Spleen (tissue), 11 donors: Measurements from ENCODE around the gene PEAK3. TPM values are rescaled to one million over a fixed set of nuclear protein-coding genes. Genes with fewer than 3 reads are reported as not detected.
A peak's percentile ranks its signal among the peaks of the same experiment; 100 is the strongest.

Source experiments
- DNase-seq: peaks from one replicate; pipeline ENCODE4 v3.0.0-alpha.2; 2020
- H3K27ac ChIP-seq, 8 donors: fragments of 200-600 bp; sonication (generic) in 7 of 8; 1 replicate in 4 of 8; 2 replicates in 4 of 8; pipeline versions ENCODE4 v1.5.0 to v1.8.0; 2016 to 2021; ENCODE audit warnings: inconsistent platforms in 4 of 8, mild to moderate bottlenecking in 4 of 8, moderate library complexity in 1 of 8
- H3K27me3 ChIP-seq, 7 donors: fragments of 200-600 bp; sonication (generic) in 6 of 7; replicated peaks in 1 of 7; 1 replicate in 4 of 7; 2 replicates in 3 of 7; pipeline versions ENCODE4 v1.5.0 to v1.8.0; 2016 to 2021; ENCODE audit warnings: inconsistent platforms in 3 of 7, mild to moderate bottlenecking in 1 of 7
- H3K36me3 ChIP-seq, 6 donors: fragments of 200-600 bp; sonication (generic) in 5 of 6; 1 replicate in 4 of 6; 2 replicates in 2 of 6; pipeline versions ENCODE4 v1.5.0 to v1.8.0; 2016 to 2021; ENCODE audit warnings: inconsistent platforms in 2 of 6
- H3K4me1 ChIP-seq, 6 donors: fragments of 200-600 bp; sonication (generic) in 5 of 6; 1 replicate in 3 of 6; 2 replicates in 3 of 6; pipeline versions ENCODE4 v1.5.0 to v1.8.0; 2016 to 2021; ENCODE audit warnings: inconsistent platforms in 3 of 6
- H3K4me3 ChIP-seq, 8 donors: fragments of 200-600 bp; sonication (generic) in 7 of 8; 1 replicate in 4 of 8; 2 replicates in 4 of 8; pipeline versions ENCODE4 v1.5.0 to v1.8.0; 2016 to 2021; ENCODE audit warnings: inconsistent platforms in 4 of 8, mild to moderate bottlenecking in 4 of 8, moderate library complexity in 2 of 8
- H3K9me3 ChIP-seq, 8 donors: fragments of 200-600 bp; sonication (generic) in 7 of 8; 1 replicate in 4 of 8; 2 replicates in 4 of 8; pipeline versions ENCODE4 v1.5.0 to v1.8.0; 2016 to 2021; ENCODE audit warnings: inconsistent platforms in 4 of 8
- CTCF ChIP-seq, 11 experiments: fragments of 200-600 bp in 7 of 11; fragments of 450-650 bp in 4 of 11; sonication (generic) in 4 of 11; IDR thresholded peaks in 8 of 11; conservative IDR thresholded peaks in 3 of 11; 1 replicate in 7 of 11; 2 replicates in 4 of 11; pipeline versions ENCODE4 v1.4.0 to v1.8.0; 2016 to 2021; ENCODE audit warnings: antibody characterized with exemption in 11 of 11, inconsistent platforms in 4 of 11, mild to moderate bottlenecking in 1 of 11
- POLR2A ChIP-seq, 3 donors: fragments of 450-650 bp; IDR thresholded peaks; one replicate each; pipeline ENCODE4 v1.5.1; 2017; ENCODE audit warnings: antibody characterized with exemption in 3 of 3, mild to moderate bottlenecking in 1 of 3
- POLR2AphosphoS5 ChIP-seq, 3 donors: sonication (generic); formaldehyde crosslinking; IDR thresholded peaks; one replicate each; pipeline ENCODE4 v1.5.1; 2017; ENCODE audit warnings: antibody characterized with exemption in 3 of 3
- WGBS, 5 donors: extraction: QIAGEN DNeasy Blood & Tissue Kit in 3 of 5; methylation state at CpG; one replicate each; pipeline versions ENCODE4 v1.1.5 to v1.1.7; 2013 to 2018; 5-methylcytosine and 5-hydroxymethylcytosine counted together
- intact Hi-C: fragments of 100-400 bp; cut with DNase I; formaldehyde crosslinking; loops from one replicate; pipeline ENCODE4 v1.15.0; 2023; ENCODE audit warnings: low total_unique reads
- polyA plus RNA-seq, 3 donors: library from polyadenylated mRNA; stranded (reverse); fragments of 200-250 nt; gene quantifications; one replicate each; pipeline ENCODE4 v1.2.1, GENCODE V29; 2013
- total RNA-seq, 7 donors: library from RNA; depleted of rRNA in 3 of 7; stranded (reverse); fragments of >200 nt in 3 of 7; fragmentation: NEBNext Ultra II Directional in 4 of 7; extraction: Animal tissue kit (Norgen Biotek cat#: 25700) in 4 of 7; gene quantifications; one replicate each; pipeline versions ENCODE4 v1.1.0 to v1.2.1, GENCODE V29; 2016 to 2021
- donor health status: healthy with polysubstance abuse.
- donor health status: DM: no; HTN: no; CAD: no; lungs with moderate emphysema.
- donor health status: DM: no; HTN: no; CAD: no.
- donor health status: Bipolar disorder and iron deficiency.
- donor health status: healthy.
- donor health status: DM: no; HTN: no; CAD: no.
- donor health status: DM: yes; HTN: yes; CAD: no.

Gene PEAK3
- total and polyA plus RNA-seq, 10 donors, result 0.30 to 17.4 (median 6.4) TPM

GRCh38 chr19:2273356-2274184 lies 8.4 kb downstream of the PEAK3 start:
- peak; percentile 96 for DNase-seq
- Histone ChIP-seq H3K36me3 (peaks cover 0 to 69% (median 40%) of the 10 kb centered on the region in 6 donors), H3K27ac (peak overlapping the region; percentile 72 to 100 (median 98)), H3K27me3 (no peaks in the 10 kb centered on the region), H3K4me3 (peak overlapping the region; percentile 6 to 100 (median 68)), H3K4me1 (peaks cover 43 to 82% (median 68%) of the 10 kb centered on the region in 6 donors), H3K9me3 (no peaks in the 10 kb centered on the region)
- intact Hi-C loops, result loop anchor here (5.0 kb wide), 1 partner anchor 116 kb away; no protein-coding TSS in a partner anchor
- WGBS, 5 donors, result 7 to 10% (median 8%) methylated on average over 37 to 45 of the region's 45 CpGs
- TF ChIP-seq POLR2AphosphoS5 (IDR thresholded peaks at IDR 0.05) (peak; percentile 91 to 96 (median 93)), CTCF (IDR thresholded peaks at IDR 0.05 in 8 of 11, conservative IDR thresholded peaks at IDR 0.05 in 3 of 11) (peak; percentile 86 to 100 (median 98)), POLR2A (IDR thresholded peaks at IDR 0.05) (peak in 2 of 3 donors; percentile 22 to 31)

GRCh38 chr19:2271234-2272103 lies 10.5 kb downstream of the PEAK3 start:
- intact Hi-C loops, result loop anchor here (2.0 to 5.0 kb wide), 2 partner anchors 33 to 114 kb away; no protein-coding TSS in a partner anchor
- Histone ChIP-seq H3K4me1 (peaks cover 49 to 83% (median 82%) of the 10 kb centered on the region in 6 donors), H3K9me3 (no peaks in the 10 kb centered on the region), H3K27ac (peak overlapping the region; percentile 93 to 100 (median 100)), H3K36me3 (peaks cover 0 to 52% (median 36%) of the 10 kb centered on the region in 6 donors), H3K4me3 (peak overlapping the region; percentile 92 to 100 (median 98)), H3K27me3 (no peaks in the 10 kb centered on the region)
- DNase-seq, result peak; percentile 85
- 17 to 32% (median 24%) methylated on average over 26 to 43 of the region's 43 CpGs for whole genome bisulfite sequencing, 5 donors
- TF ChIP-seq POLR2AphosphoS5 (IDR thresholded peaks at IDR 0.05), result peak; percentile 51 to 83 (median 64)
- no peak for TF ChIP-seq POLR2A (IDR thresholded peaks at IDR 0.05)

- TF ChIP-seq POLR2AphosphoS5 (IDR thresholded peaks at IDR 0.05) (peak; percentile 78 to 91 (median 84)), POLR2A (IDR thresholded peaks at IDR 0.05) (no peak)
- peak overlapping the region; percentile 93 to 100 (median 100) for H3K27ac ChIP-seq
- intact Hi-C loops, result loop anchor here (2.0 to 5.0 kb wide), 2 partner anchors 32 to 113 kb away; no protein-coding TSS in a partner anchor
- H3K9me3 ChIP-seq, result no peaks in the 10 kb centered on the region
- peak overlapping the region; percentile 92 to 100 (median 98) for H3K4me3 ChIP-seq
- H3K36me3 ChIP-seq, result peaks cover 0 to 43% (median 27%) of the 10 kb centered on the region in 6 donors
- peak; percentile 96 for DNase-seq
- H3K27me3 ChIP-seq, result no peaks in the 10 kb centered on the region
- WGBS, 5 donors, result 0 to 1% (median 1%) methylated on average over 42 to 88 of the region's 88 CpGs
- H3K4me1 ChIP-seq, result peaks cover 49 to 83% (median 82%) of the 10 kb centered on the region in 6 donors
Measured at GRCh38 chr19:2270423-2271233, 11.3 kb downstream of the PEAK3 start.

- intact Hi-C loops, result loop anchor here (2.0 to 5.0 kb wide), 2 partner anchors 31 to 113 kb away; no protein-coding TSS in a partner anchor
- peak; percentile 94 for DNase-seq
- peak overlapping the region; percentile 92 to 100 (median 98) for H3K4me3 ChIP-seq
- H3K27me3 ChIP-seq, result no peaks in the 10 kb centered on the region
- no peaks in the 10 kb centered on the region for H3K9me3 ChIP-seq
- H3K4me1 ChIP-seq, result peaks cover 47 to 83% (median 80%) of the 10 kb centered on the region in 6 donors
- peaks cover 0 to 38% (median 22%) of the 10 kb centered on the region in 6 donors for H3K36me3 ChIP-seq
- peak overlapping the region; percentile 93 to 100 (median 100) for H3K27ac ChIP-seq
- WGBS, 5 donors, result 0 to 1% (median 0%) methylated on average over 7 to 30 of the region's 30 CpGs
- TF ChIP-seq CTCF (IDR thresholded peaks at IDR 0.05 in 8 of 11, conservative IDR thresholded peaks at IDR 0.05 in 3 of 11), result no peak
- no peak for TF ChIP-seq POLR2A (IDR thresholded peaks at IDR 0.05)
- TF ChIP-seq POLR2AphosphoS5 (IDR thresholded peaks at IDR 0.05), result no peak
Measured at GRCh38 chr19:2270157-2270422, 11.9 kb downstream of the PEAK3 start.
